ENCODE results near the gene FOXK1.

The FOXK1 gene

DNA sequence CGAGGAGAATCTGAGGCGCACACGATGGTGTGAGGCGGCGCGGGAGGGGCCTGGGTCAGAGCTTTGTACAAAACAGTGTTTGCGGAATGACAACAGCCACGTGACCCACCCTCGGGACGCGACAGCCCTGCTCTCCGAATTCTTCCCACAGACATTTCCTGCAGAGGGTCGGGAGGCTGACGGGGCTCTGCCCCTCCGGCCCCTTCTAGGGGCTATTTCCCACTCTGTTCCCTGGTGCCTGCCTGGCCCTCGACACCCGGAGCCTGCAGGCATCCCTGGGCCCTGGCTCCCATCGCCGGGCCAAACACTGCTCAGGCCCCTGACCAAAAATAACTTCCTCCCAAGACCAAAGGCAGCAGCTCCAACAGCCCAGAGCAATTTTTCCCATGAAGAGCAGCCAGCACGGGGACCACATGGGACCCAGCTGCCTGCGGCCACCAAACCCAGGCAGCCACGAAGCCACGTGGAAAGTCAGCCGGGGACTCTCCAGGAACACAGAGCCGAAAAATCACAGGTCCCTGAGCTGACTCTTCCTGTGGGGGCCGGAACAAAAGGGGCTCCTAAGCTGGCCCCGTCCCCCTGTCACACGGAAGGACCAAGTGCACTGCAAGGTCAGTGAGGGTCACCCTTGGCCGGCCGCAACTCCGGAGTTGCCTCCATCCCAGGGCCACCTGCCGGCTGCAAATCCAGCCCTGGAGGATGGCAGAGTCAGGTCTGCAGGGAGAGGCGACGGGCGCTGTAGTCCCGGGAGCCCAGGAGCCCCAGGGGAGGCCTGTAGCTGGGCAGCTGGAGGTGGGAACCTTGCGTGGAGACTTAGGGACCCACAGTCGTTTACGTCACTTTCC is 137.7 kb downstream of the FOXK1 start:
- DNase-seq (ENCODE audit: low read depth), result no peak

DNA sequence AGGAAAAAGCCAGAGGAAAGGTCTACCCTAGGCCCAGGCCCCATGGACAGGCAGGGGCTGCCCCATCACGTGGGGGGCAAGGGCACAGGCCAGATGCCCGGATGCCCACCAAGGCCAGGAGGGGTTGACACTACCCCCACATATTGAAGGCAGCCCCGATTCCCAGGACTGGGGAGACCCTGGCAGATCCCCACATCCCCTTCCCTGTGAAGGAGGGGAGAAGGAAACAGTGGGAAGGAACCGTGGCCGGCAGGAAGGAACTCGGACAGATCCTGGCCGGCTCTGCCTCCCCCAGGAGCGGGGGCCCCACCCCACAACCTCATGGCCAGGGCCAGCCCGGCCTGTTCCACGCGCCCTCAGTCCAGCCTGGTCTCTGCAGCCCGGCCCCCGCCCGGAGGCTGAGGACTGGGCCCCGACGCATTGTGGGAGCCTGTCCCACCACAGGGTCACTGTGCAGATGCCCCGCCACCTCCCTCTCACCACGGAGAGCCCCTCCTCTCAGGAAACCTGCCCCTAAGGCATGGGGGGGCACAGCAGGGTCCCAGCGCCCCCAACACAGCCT is 138.4 kb downstream of the FOXK1 start:
- no peak for DNase-seq (ENCODE audit: low read depth)
